Measurements from ENCODE around the gene IL21. TPM values are rescaled to one million over a fixed set of nuclear protein-coding genes. Genes with fewer than 3 reads are reported as not detected.

IL21 gene
- total RNA-seq (not detected in 2 replicates), polyA plus RNA-seq (not detected in 2 replicates), polyA minus RNA-seq (not detected in 2 replicates)
- total RNA-seq (2013): not detected

DNA sequence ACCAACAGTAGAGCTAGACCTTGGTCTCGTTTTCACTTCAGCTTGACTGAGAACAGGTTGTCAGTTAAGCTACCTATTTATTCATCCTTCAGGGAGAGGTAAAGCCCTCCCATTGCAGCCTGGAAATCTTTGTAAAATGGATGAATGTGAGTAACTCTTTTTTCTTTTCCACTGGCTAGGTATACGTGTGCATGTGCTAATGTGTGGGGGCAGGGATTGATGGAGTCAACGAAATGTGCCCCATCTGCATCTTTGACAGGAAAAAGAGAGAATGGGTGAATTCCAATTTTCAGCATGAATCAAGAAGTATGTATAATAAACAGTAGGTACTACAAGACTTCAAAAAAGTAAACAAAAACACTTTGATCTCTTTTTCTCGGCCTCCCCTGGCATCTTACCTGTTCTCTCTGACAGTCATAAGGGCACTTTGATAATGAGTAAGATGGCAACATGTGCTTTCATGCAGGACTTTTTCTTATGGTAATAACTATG, at the start of gene IL21:
Gene IL21, minus strand, starts transcription at position 51 of the 492 bp plus-strand sequence. CDS start 55 bp downstream, outside the sequence.
- Histone ChIP-seq H3K27ac (ENCODE audit: low read length in 2 of 2) (no peak within 1 kb of the TSS), H2AFZ (ENCODE audit: insufficient read depth, low read depth, low read length, poor library complexity, severe bottlenecking) (no peak within 1 kb of the TSS), H3K4me3 (ENCODE audit: control extremely low read depth in 1 of 5, extremely low read depth in 1 of 5, insufficient read depth in 1 of 5, low read depth in 2 of 5, low read length in 4 of 5) (no peak within 1 kb of the TSS), H3K9me3 (ENCODE audit: control extremely low read depth in 1 of 3, control insufficient read depth in 2 of 3, insufficient read depth in 1 of 3, low read length in 2 of 3) (no peaks in the 10 kb centered on the region), H3K36me3 (replicated peaks in 1 of 2; ENCODE audit: control extremely low read depth in 1 of 2, control insufficient read depth in 1 of 2, extremely low read depth in 1 of 2, insufficient read depth in 2 of 2, low read length in 1 of 2) (no peaks in the 10 kb centered on the region), H3K79me2 (ENCODE audit: control insufficient read depth, insufficient read depth, low read length) (no peaks in the 10 kb centered on the region), H3K4me1 (ENCODE audit: control insufficient read depth in 2 of 2, insufficient read depth in 2 of 2, low read length in 2 of 2) (no peaks in the 10 kb centered on the region), H3K9ac (ENCODE audit: low read length) (no peak within 1 kb of the TSS), H3K27me3 (replicated peaks in 1 of 4; ENCODE audit: control extremely low read depth in 1 of 4, control insufficient read depth in 3 of 4, insufficient read depth in 4 of 4, low read length in 3 of 4) (peaks cover 0 to 3% (median 0%) of the 10 kb centered on the region in 4 experiments), H3K4me2 (replicated peaks; ENCODE audit: low read depth, low read length, poor library complexity, severe bottlenecking) (no peak within 1 kb of the TSS), H4K20me1 (ENCODE audit: control insufficient read depth, insufficient read depth, low read length, poor library complexity, severe bottlenecking) (no peaks in the 10 kb centered on the region)
- no peaks in the 10 kb centered on the region for H3K27me3 Mint-ChIP-seq
- ATAC-seq (ENCODE audit: low read depth) (no peak), DNase-seq (no peak)
- WGBS (ENCODE audit: insufficient coverage): no CpG with 5 or more reads among the region's 4 CpGs
- intact Hi-C loops (cut with micrococcal nuclease): no loop called here
- H3K9me3 Mint-ChIP-seq (ENCODE audit: insufficient read depth): no peaks in the 10 kb centered on the region
- no peak within 1 kb of the TSS for H3K4me3 Mint-ChIP-seq
- POLR2A ChIA-PET: no interaction called here
- TF ChIP-seq, protein P1, sequence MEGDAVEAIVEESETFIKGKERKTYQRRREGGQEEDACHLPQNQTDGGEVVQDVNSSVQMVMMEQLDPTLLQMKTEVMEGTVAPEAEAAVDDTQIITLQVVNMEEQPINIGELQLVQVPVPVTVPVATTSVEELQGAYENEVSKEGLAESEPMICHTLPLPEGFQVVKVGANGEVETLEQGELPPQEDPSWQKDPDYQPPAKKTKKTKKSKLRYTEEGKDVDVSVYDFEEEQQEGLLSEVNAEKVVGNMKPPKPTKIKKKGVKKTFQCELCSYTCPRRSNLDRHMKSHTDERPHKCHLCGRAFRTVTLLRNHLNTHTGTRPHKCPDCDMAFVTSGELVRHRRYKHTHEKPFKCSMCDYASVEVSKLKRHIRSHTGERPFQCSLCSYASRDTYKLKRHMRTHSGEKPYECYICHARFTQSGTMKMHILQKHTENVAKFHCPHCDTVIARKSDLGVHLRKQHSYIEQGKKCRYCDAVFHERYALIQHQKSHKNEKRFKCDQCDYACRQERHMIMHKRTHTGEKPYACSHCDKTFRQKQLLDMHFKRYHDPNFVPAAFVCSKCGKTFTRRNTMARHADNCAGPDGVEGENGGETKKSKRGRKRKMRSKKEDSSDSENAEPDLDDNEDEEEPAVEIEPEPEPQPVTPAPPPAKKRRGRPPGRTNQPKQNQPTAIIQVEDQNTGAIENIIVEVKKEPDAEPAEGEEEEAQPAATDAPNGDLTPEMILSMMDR (IDR thresholded peaks at IDR 0.05): no peak
- TF ChIP-seq EZH2 (IDR thresholded peaks at IDR 0.05; ENCODE audit: borderline replicate concordance, insufficient read depth, low read depth, low read length, poor library complexity, severe bottlenecking): no peak
- CTCF ChIA-PET: interaction anchor here (1.7 kb wide), 1 partner anchor 9 kb away, joined by 3 read pairs; no protein-coding TSS in a partner anchor
- no peaks in the 10 kb centered on the region for H3K4me1 Mint-ChIP-seq
- no peak within 1 kb of the TSS for H3K27ac Mint-ChIP-seq

DNA sequence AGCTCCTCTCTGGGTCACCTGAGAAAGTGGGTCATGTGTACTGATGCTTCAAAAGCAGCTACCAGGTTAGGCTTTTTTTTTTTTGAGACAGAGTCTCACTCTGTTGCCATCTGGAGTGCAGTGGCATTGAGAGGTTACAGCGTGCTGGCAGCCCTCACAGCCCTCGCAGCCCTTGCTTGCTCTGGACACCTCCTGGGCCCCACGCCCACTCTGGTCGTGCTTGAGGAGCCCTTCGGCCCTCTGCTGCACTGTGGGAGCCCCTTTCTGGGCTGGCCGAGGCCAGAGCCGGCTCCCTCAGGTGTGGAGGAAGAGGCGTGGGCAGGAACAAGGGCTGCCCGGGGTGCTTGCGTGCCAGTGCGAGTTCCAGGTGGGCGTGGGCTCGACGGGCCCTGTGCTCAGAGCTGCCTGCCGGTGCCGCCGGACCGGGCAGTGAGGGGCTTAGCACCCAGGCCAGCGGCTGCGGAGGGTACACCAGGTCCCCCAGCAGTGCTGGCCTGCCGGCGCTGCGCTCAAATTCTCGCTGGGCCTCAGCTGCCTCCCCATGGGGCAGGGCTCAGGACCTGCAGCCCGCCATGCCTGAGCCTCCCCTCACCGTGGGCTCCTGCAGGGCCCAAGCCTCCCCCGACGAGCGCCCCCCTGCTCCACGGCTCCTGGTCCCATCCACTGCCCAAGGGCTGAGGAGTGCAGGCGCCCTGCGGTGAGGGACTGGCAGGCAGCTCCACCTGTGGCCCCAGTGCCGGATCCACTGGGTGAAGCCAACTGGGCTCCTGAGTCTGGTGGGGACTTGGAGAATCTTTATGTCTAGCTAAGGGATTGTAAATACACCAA, 49.3 kb upstream of the IL21 start:
- Mint-ChIP-seq H3K27ac (no peak overlapping the region), H3K4me1 (no peaks in the 10 kb centered on the region), H3K9me3 (ENCODE audit: insufficient read depth) (no peaks in the 10 kb centered on the region), H3K4me3 (no peak overlapping the region), H3K27me3 (peaks cover 11% of the 10 kb centered on the region)
- no peak overlapping the region for H3K4me2 ChIP-seq (replicated peaks; ENCODE audit: low read depth, low read length, poor library complexity, severe bottlenecking)
- no peaks in the 10 kb centered on the region for H3K4me1 ChIP-seq (ENCODE audit: control insufficient read depth in 2 of 2, insufficient read depth in 2 of 2, low read length in 2 of 2)
- DNase-seq (no peak), ATAC-seq (ENCODE audit: low read depth) (no peak)
- no peak overlapping the region for H3K9ac ChIP-seq (ENCODE audit: low read length)
- no peak overlapping the region for H3K4me3 ChIP-seq (ENCODE audit: control extremely low read depth in 1 of 5, extremely low read depth in 1 of 5, insufficient read depth in 1 of 5, low read depth in 2 of 5, low read length in 4 of 5)
- no peaks in the 10 kb centered on the region for H4K20me1 ChIP-seq (ENCODE audit: control insufficient read depth, insufficient read depth, low read length, poor library complexity, severe bottlenecking)
- H3K27me3 ChIP-seq (replicated peaks in 1 of 4; ENCODE audit: control extremely low read depth in 1 of 4, control insufficient read depth in 3 of 4, insufficient read depth in 4 of 4, low read length in 3 of 4): peaks cover 0 to 2% (median 0%) of the 10 kb centered on the region in 4 experiments
- TF ChIP-seq EZH2 (IDR thresholded peaks at IDR 0.05; ENCODE audit: borderline replicate concordance, insufficient read depth, low read depth, low read length, poor library complexity, severe bottlenecking): no peak
- TF ChIP-seq, protein P1 (IDR thresholded peaks at IDR 0.05): no peak
- no peaks in the 10 kb centered on the region for H3K36me3 ChIP-seq (replicated peaks in 1 of 2; ENCODE audit: control extremely low read depth in 1 of 2, control insufficient read depth in 1 of 2, extremely low read depth in 1 of 2, insufficient read depth in 2 of 2, low read length in 1 of 2)
- intact Hi-C loops (cut with micrococcal nuclease): no loop called here
- ChIA-PET CTCF (interaction anchor here (0.6 kb wide), 1 partner anchor 92 kb away, joined by 3 read pairs; no protein-coding TSS in a partner anchor), POLR2A (no interaction called here)
- 94% methylated on average over 32 of the region's 33 CpGs for WGBS (ENCODE audit: insufficient coverage)
- no peak overlapping the region for H3K27ac ChIP-seq (ENCODE audit: low read length in 2 of 2)
- peaks cover 0 to 6% (median 0%) of the 10 kb centered on the region in 3 donors for H3K9me3 ChIP-seq (ENCODE audit: control extremely low read depth in 1 of 3, control insufficient read depth in 2 of 3, insufficient read depth in 1 of 3, low read length in 2 of 3)
- H3K79me2 ChIP-seq (ENCODE audit: control insufficient read depth, insufficient read depth, low read length): no peaks in the 10 kb centered on the region
- no peak overlapping the region for H2AFZ ChIP-seq (ENCODE audit: insufficient read depth, low read depth, low read length, poor library complexity, severe bottlenecking)
